Measurements from ENCODE around the gene PSMA2. TPM values are rescaled to one million over a fixed set of nuclear protein-coding genes. Genes with fewer than 3 reads are reported as not detected.

The PSMA2 gene
- total and polyA plus RNA-seq, 4 donors = 24.8 to 221 (median 73.8) TPM

DNA sequence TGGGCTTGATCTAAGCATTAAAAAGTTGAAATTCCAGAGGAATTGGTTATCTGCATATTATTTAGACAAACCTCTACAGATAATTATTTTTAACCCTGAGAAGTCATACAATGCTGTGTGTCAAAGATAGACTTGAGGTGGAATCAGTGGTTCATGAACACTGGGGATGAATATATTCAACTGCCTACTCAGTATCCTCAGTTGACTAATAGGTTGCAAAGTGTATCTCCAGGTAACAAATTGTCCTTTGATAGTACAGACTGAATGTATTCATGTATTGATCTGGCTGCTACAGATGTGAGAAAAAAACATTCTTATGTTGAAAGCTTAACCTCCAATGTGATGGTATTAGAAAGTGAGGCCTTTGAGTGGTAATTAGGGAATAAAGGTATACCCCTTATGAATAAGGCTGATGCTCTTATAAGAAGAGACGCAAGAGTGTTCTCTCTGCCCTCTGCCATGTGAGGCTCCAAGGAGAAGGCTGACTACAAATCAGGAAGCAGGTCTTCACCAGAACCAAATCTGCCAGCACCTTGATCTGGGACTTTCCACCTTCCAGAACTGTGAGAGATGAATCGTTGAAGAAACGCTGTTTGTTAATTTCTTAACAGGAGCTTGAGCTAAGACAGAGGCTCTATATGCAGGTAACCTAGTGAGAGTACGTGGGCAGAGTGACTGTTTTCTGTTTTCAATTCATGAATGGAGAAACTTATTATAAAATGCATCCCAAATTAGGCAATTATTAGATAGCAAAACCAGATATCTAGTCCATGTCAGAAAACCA lies 7.7 kb upstream of the PSMA2 start:
- TF ChIP-seq TAF1 (conservative IDR thresholded peaks at IDR 0.05) (no peak), HNF4G (IDR thresholded peaks at IDR 0.05) (no peak), GABPA (IDR thresholded peaks at IDR 0.05 in 1 of 2, conservative IDR thresholded peaks at IDR 0.05 in 1 of 2) (no peak), HNF4A (conservative IDR thresholded peaks at IDR 0.05) (no peak), RAD21 (IDR thresholded peaks at IDR 0.05) (no peak), JUND (IDR thresholded peaks at IDR 0.05) (no peak), SP1 (IDR thresholded peaks at IDR 0.05) (no peak), FOXA1 (IDR thresholded peaks at IDR 0.05) (no peak)
- TF ChIP-seq, protein P1, sequence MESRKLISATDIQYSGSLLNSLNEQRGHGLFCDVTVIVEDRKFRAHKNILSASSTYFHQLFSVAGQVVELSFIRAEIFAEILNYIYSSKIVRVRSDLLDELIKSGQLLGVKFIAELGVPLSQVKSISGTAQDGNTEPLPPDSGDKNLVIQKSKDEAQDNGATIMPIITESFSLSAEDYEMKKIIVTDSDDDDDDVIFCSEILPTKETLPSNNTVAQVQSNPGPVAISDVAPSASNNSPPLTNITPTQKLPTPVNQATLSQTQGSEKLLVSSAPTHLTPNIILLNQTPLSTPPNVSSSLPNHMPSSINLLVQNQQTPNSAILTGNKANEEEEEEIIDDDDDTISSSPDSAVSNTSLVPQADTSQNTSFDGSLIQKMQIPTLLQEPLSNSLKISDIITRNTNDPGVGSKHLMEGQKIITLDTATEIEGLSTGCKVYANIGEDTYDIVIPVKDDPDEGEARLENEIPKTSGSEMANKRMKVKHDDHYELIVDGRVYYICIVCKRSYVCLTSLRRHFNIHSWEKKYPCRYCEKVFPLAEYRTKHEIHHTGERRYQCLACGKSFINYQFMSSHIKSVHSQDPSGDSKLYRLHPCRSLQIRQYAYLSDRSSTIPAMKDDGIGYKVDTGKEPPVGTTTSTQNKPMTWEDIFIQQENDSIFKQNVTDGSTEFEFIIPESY (IDR thresholded peaks at IDR 0.05) = no peak
- TF ChIP-seq, protein P2, sequence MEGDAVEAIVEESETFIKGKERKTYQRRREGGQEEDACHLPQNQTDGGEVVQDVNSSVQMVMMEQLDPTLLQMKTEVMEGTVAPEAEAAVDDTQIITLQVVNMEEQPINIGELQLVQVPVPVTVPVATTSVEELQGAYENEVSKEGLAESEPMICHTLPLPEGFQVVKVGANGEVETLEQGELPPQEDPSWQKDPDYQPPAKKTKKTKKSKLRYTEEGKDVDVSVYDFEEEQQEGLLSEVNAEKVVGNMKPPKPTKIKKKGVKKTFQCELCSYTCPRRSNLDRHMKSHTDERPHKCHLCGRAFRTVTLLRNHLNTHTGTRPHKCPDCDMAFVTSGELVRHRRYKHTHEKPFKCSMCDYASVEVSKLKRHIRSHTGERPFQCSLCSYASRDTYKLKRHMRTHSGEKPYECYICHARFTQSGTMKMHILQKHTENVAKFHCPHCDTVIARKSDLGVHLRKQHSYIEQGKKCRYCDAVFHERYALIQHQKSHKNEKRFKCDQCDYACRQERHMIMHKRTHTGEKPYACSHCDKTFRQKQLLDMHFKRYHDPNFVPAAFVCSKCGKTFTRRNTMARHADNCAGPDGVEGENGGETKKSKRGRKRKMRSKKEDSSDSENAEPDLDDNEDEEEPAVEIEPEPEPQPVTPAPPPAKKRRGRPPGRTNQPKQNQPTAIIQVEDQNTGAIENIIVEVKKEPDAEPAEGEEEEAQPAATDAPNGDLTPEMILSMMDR (IDR thresholded peaks at IDR 0.05; ENCODE audit: low read depth, low read length, missing input control) = no peak
- TF ChIP-seq, protein P3, sequence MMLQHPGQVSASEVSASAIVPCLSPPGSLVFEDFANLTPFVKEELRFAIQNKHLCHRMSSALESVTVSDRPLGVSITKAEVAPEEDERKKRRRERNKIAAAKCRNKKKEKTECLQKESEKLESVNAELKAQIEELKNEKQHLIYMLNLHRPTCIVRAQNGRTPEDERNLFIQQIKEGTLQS (IDR thresholded peaks at IDR 0.05) = no peak
- TF ChIP-seq, protein P4, sequence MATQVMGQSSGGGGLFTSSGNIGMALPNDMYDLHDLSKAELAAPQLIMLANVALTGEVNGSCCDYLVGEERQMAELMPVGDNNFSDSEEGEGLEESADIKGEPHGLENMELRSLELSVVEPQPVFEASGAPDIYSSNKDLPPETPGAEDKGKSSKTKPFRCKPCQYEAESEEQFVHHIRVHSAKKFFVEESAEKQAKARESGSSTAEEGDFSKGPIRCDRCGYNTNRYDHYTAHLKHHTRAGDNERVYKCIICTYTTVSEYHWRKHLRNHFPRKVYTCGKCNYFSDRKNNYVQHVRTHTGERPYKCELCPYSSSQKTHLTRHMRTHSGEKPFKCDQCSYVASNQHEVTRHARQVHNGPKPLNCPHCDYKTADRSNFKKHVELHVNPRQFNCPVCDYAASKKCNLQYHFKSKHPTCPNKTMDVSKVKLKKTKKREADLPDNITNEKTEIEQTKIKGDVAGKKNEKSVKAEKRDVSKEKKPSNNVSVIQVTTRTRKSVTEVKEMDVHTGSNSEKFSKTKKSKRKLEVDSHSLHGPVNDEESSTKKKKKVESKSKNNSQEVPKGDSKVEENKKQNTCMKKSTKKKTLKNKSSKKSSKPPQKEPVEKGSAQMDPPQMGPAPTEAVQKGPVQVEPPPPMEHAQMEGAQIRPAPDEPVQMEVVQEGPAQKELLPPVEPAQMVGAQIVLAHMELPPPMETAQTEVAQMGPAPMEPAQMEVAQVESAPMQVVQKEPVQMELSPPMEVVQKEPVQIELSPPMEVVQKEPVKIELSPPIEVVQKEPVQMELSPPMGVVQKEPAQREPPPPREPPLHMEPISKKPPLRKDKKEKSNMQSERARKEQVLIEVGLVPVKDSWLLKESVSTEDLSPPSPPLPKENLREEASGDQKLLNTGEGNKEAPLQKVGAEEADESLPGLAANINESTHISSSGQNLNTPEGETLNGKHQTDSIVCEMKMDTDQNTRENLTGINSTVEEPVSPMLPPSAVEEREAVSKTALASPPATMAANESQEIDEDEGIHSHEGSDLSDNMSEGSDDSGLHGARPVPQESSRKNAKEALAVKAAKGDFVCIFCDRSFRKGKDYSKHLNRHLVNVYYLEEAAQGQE (IDR thresholded peaks at IDR 0.05) = no peak
- Histone ChIP-seq H3K9ac (ENCODE audit: low read depth in 1 of 2, low read length in 2 of 2) (no peak overlapping the region), H3K9me3 (ENCODE audit: control insufficient read depth in 4 of 4, low read length in 3 of 4) (no peaks in the 10 kb centered on the region), H3K4me3 (ENCODE audit: low read depth in 1 of 3, low read length in 3 of 3) (no peak overlapping the region), H3K36me3 (ENCODE audit: control insufficient read depth in 4 of 4, insufficient read depth in 3 of 4, low read depth in 1 of 4, low read length in 3 of 4) (peaks cover 2 to 37% (median 28%) of the 10 kb centered on the region in 4 donors), H3K4me1 (ENCODE audit: control insufficient read depth in 4 of 4, insufficient read depth in 4 of 4, low read length in 3 of 4) (no peaks in the 10 kb centered on the region), H3K27ac (ENCODE audit: low read depth in 1 of 2, low read length in 2 of 2) (no peak overlapping the region), H3K27me3 (ENCODE audit: control insufficient read depth in 4 of 4, insufficient read depth in 4 of 4, low read length in 3 of 4) (no peaks in the 10 kb centered on the region)
- WGBS = 85% methylated on average over 4 of the region's 4 CpGs
- DNase-seq (ENCODE audit: low spot score) = no peak

DNA sequence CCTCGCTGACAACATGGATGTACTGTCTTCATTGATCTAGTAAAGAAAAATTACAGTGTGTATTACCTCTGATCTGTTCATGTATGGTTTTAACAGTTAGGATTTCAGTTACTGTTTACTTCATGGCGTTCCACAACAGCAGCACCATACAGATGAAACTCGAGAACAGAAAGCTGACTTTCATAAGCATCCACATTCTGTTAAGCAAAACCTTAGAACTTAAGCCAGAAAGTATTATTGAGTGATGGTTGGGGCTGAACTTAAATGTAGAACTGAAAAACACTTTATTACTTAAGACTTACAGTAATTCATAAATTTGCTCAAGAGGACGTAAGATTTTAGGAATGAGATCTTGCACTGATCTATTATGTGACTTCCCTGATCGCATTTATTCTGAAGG lies 3.9 kb upstream of the PSMA2 start:
- Histone ChIP-seq H3K27me3 (ENCODE audit: control insufficient read depth in 4 of 4, insufficient read depth in 4 of 4, low read length in 3 of 4) (no peaks in the 10 kb centered on the region), H3K27ac (ENCODE audit: low read depth in 1 of 2, low read length in 2 of 2) (no peak overlapping the region), H3K4me1 (ENCODE audit: control insufficient read depth in 4 of 4, insufficient read depth in 4 of 4, low read length in 3 of 4) (peaks cover 3 to 22% (median 6%) of the 10 kb centered on the region in 4 donors), H3K4me3 (ENCODE audit: low read depth in 1 of 3, low read length in 3 of 3) (no peak overlapping the region), H3K9me3 (ENCODE audit: control insufficient read depth in 4 of 4, low read length in 3 of 4) (no peaks in the 10 kb centered on the region), H3K36me3 (ENCODE audit: control insufficient read depth in 4 of 4, insufficient read depth in 3 of 4, low read depth in 1 of 4, low read length in 3 of 4) (peaks cover 2 to 37% (median 28%) of the 10 kb centered on the region in 4 donors), H3K9ac (ENCODE audit: low read depth in 1 of 2, low read length in 2 of 2) (no peak overlapping the region)
- WGBS = 96% methylated on average over 5 of the region's 5 CpGs
- DNase-seq (ENCODE audit: low spot score) = no peak
- no peak for TF ChIP-seq FOXA1 (IDR thresholded peaks at IDR 0.05)
- TF ChIP-seq JUND (IDR thresholded peaks at IDR 0.05) = no peak
- TF ChIP-seq, protein P4 (IDR thresholded peaks at IDR 0.05) = no peak
- TF ChIP-seq RXRA (IDR thresholded peaks at IDR 0.05) = no peak
- TF ChIP-seq EGR1 (IDR thresholded peaks at IDR 0.05; ENCODE audit: low read depth in 2 of 2) = no peak
